K562 (cell line): ENCODE measurements around the gene PNPLA7. TPM values are rescaled to one million over a fixed set of nuclear protein-coding genes. Genes with fewer than 3 reads are reported as not detected.
A peak's percentile ranks its signal among the peaks of the same experiment; 100 is the strongest.

Experiments
- ATAC-seq: fragments of 200-7000 bp; cut with Tn5 transposase; 3 replicates; pipeline ENCODE4 v1.9.1; 2020; ENCODE audit warnings: moderate library complexity
- BruUV-seq: library from RNA; stranded (reverse); fragments of 400-500 nt; replicated peaks from 2 replicates; lab custom pipeline; 2021; lab: Mats Ljungman, UMichigan
- CTCF ChIA-PET: fragments of 300-600 bp; formaldehyde crosslinking; extraction: SDS; loops from one replicate; lab custom pipeline; 2021; ENCODE audit warnings: low intra/inter-chr PET ratio; lab: Yijun Ruan, JAX
- POLR2A ChIA-PET: fragments of 300-600, 350-650 bp; sonication (Branson Sonifier 250); formaldehyde crosslinking; extraction: SDS; loops from one replicate; lab custom pipeline; 2021; ENCODE audit warnings: antibody characterized with exemption, inconsistent platforms; lab: Yijun Ruan, JAX
- DNase-seq, 4 experiments: peaks; one replicate each; pipeline versions ENCODE4 v3.0.0 to v3.0.0-alpha.2; 2011 to 2018; ENCODE audit warnings: low spot score in 3 of 4, mixed read lengths in 3 of 4; ENCODE audit errors: extremely low read depth in 1 of 4
- FAIRE-seq: peaks from 2 replicates; lab custom pipeline; 2011; peaks lifted over from hg19 to GRCh38; lab: Jason Lieb, UNC
- H2AFZ ChIP-seq: 2 replicates; pipeline ENCODE4 v1.6.0; 2011; ENCODE audit warnings: low read depth, low read length, control low read depth, inconsistent platforms
- H3K27ac ChIP-seq: fragments of 200-600 bp; 3 replicates; pipeline ENCODE4 v1.8.0; 2011; ENCODE audit warnings: low read depth, mild to moderate bottlenecking, control low read depth, inconsistent platforms, low read length, moderate library complexity, mixed read lengths; ENCODE audit errors: extremely low read depth
- H3K27me3 ChIP-seq, 2 experiments: fragments of 300-600 bp in 1 of 2; 2 replicates in 1 of 2; 3 replicates in 1 of 2; pipeline versions ENCODE4 v1.6.0 to v1.8.0; 2011; ENCODE audit warnings: inconsistent platforms in 2 of 2, low read length in 2 of 2, mild to moderate bottlenecking in 1 of 2, mixed read lengths in 1 of 2, moderate library complexity in 1 of 2; ENCODE audit not compliant: control insufficient read depth in 2 of 2, insufficient read depth in 2 of 2
- H3K36me3 ChIP-seq: fragments of 300-600 bp; 3 replicates; pipeline ENCODE4 v1.8.0; 2011; ENCODE audit warnings: mild to moderate bottlenecking, low read length, inconsistent platforms; ENCODE audit not compliant: control insufficient read depth, insufficient read depth
- H3K4me1 ChIP-seq, 2 experiments: fragments of 200-600 bp in 1 of 2; replicated peaks in 1 of 2; 2 replicates in 1 of 2; 3 replicates in 1 of 2; pipeline versions ENCODE4 v1.5.1 to v1.8.0; 2011; ENCODE audit warnings: inconsistent platforms in 2 of 2, low read length in 2 of 2, mild to moderate bottlenecking in 1 of 2, mixed read lengths in 1 of 2, moderate library complexity in 1 of 2; ENCODE audit not compliant: control insufficient read depth in 2 of 2, insufficient read depth in 2 of 2
- H3K4me2 ChIP-seq: 2 replicates; pipeline ENCODE4 v1.6.1; 2011; ENCODE audit warnings: low read length, control low read depth, inconsistent platforms, mixed read lengths; ENCODE audit not compliant: insufficient read depth
- H3K4me3 ChIP-seq: fragments of 200-600 bp; sonication (generic), shearing (Covaris generic); 2 replicates; pipeline ENCODE4 v1.5.1; 2016; ENCODE audit warnings: control low read depth, inconsistent platforms
- H3K79me2 ChIP-seq: fragments of 200-600 bp; 3 replicates; pipeline ENCODE4 v1.8.0; 2011; ENCODE audit warnings: low read length, inconsistent platforms; ENCODE audit not compliant: control insufficient read depth, insufficient read depth
- H3K9ac ChIP-seq, 2 experiments: 2 replicates each; pipeline versions ENCODE4 v1.6.0 to v1.6.1; 2011; ENCODE audit warnings: low read depth in 2 of 2, low read length in 2 of 2, control low read depth in 1 of 2, inconsistent platforms in 1 of 2, mild to moderate bottlenecking in 1 of 2, mixed read lengths in 1 of 2; ENCODE audit not compliant: insufficient read depth in 1 of 2
- H3K9me1 ChIP-seq: one replicate; pipeline ENCODE4 v1.6.0; 2011; ENCODE audit warnings: inconsistent platforms, mild to moderate bottlenecking, low read length, moderate library complexity; ENCODE audit not compliant: control insufficient read depth, insufficient read depth
- H3K9me3 ChIP-seq: replicated peaks from 2 replicates; pipeline ENCODE4 v1.5.1; 2011; ENCODE audit warnings: low read depth, low read length, inconsistent platforms; ENCODE audit not compliant: control insufficient read depth, insufficient read depth
- H4K20me1 ChIP-seq: replicated peaks from 2 replicates; pipeline ENCODE4 v1.6.1; 2011; ENCODE audit warnings: low read length, inconsistent platforms, mixed read lengths; ENCODE audit not compliant: control insufficient read depth, insufficient read depth
- ZBTB7A ChIP-seq: IDR thresholded peaks from 2 replicates; pipeline ENCODE4 v1.6.1; 2011; ENCODE audit warnings: low read depth, mild to moderate bottlenecking, low read length, moderate library complexity, borderline replicate concordance; ENCODE audit not compliant: control insufficient read depth
- ZNF431 ChIP-seq: sonication (generic); formaldehyde crosslinking; IDR thresholded peaks from 2 replicates; pipeline ENCODE4 v1.8.0; 2022; ENCODE audit warnings: mild to moderate bottlenecking, missing genetic modification reagents
- WGBS: fragments of 100-300 bp; shearing (Covaris generic); methylation state at CpG from one replicate; pipeline ENCODE4 v1.1.6; 2016; ENCODE audit warnings: low coverage, mixed read lengths; ENCODE audit not compliant: insufficient coverage; ENCODE audit errors: missing lambda C conversion rate; 5-methylcytosine and 5-hydroxymethylcytosine counted together
- in situ Hi-C: fragments of 300-500 bp; cut with MboI; formaldehyde crosslinking; loops from 4 replicates; pipeline ENCODE4 v1.15.0; 2018; ENCODE audit warnings: inconsistent platforms, mixed read lengths
- intact Hi-C: fragments of 100-400 bp; cut with micrococcal nuclease; formaldehyde crosslinking; loops from 2 replicates; pipeline ENCODE4 v1.14.2; 2022
- polyA plus RNA-seq, 8 experiments: library from polyadenylated mRNA; depleted of rRNA in 4 of 8; stranded (reverse) in 5 of 8; unstranded in 3 of 8; fragments of >200 nt; fragmentation: Nextera tagmentation in 2 of 8; fragmentation: Illumina TruSeq in 1 of 8; extraction: Ambion mirVana in 2 of 8; extraction: Trizol in 1 of 8; gene quantifications; 2 replicates each; pipeline versions ENCODE4 v1.2.1 to v1.2.3, GENCODE V29; 2011 to 2014; ENCODE audit warnings: inconsistent platforms in 1 of 8, missing spikeins in 1 of 8
- total RNA-seq, 7 experiments: library from RNA; depleted of rRNA in 6 of 7; stranded (reverse); fragments of >200 nt in 6 of 7; fragmentation: Illumina TruSeq in 2 of 7; extraction: Trizol in 2 of 7; gene quantifications; 2 replicates each; pipeline versions ENCODE4 v1.2.1 to v1.2.3, GENCODE V29; 2011 to 2021; ENCODE audit warnings: low replicate concordance in 1 of 7

The PNPLA7 gene
- total and polyA plus RNA-seq, 9 of the 15 experiments (the other 6 are each of a cell fraction or from before 2014, with no cell fraction given), result 0.01 to 0.85 (median 0.19) TPM; not detected in 1

GRCh38 chr9:137437691-137438590 lies 112.3 kb downstream of the PNPLA7 start:
- H3K27ac ChIP-seq, result no peak overlapping the region
- H3K4me1 ChIP-seq, result peaks cover 14 to 72% of the 10 kb centered on the region in 2 experiments; a peak in 4 of 5 replicates
- no peak overlapping the region for H2AFZ ChIP-seq
- intact Hi-C loops (no loop called here), in situ Hi-C loops (no loop called here)
- H3K4me2 ChIP-seq, result no peak overlapping the region
- no peaks in the 10 kb centered on the region for H3K9me3 ChIP-seq
- no TSS peak for BruUV-seq
- H4K20me1 ChIP-seq, result no peaks in the 10 kb centered on the region
- ChIA-PET POLR2A (interaction anchor here (0.6 to 3.5 kb wide), 3 partner anchors 14 to 151 kb away, joined by 3 to 21 read pairs (median 5); partner anchors contain the start of genes EXD3 and NOXA1), CTCF (no interaction called here)
- WGBS, result 40% methylated on average over 32 of the region's 40 CpGs
- ATAC-seq, result no peak
- no peaks in the 10 kb centered on the region for H3K27me3 ChIP-seq
- no peak for DNase-seq
- no peaks in the 10 kb centered on the region for H3K36me3 ChIP-seq
- TF ChIP-seq ZBTB7A (peak; percentile 45; the same call in 1 of the 2 replicates), ZNF431 (no peak)
- H3K79me2 ChIP-seq, result no peaks in the 10 kb centered on the region
- FAIRE-seq, result no peak
- H3K9me1 ChIP-seq, result no peaks in the 10 kb centered on the region
- peak overlapping the region in 1 of 2 experiments; percentile 1; a peak in 1 of 4 replicates for H3K9ac ChIP-seq
- no peak overlapping the region for H3K4me3 ChIP-seq
